GM12891 (cell line): ENCODE data around the gene CSF1R.

Experiments used
- POLR2A ChIP-seq: IDR thresholded peaks from 2 replicates; pipeline ENCODE4 v1.6.1; 2011; ENCODE audit warnings: low read depth, low read length, control low read depth
- POLR2AphosphoS5 ChIP-seq: IDR thresholded peaks from 2 replicates; pipeline ENCODE4 v1.6.1; 2011; ENCODE audit warnings: low read depth, low read length, control low read depth

- no peak for TF ChIP-seq POLR2A
- no peak for TF ChIP-seq POLR2AphosphoS5
Measured at GRCh38 chr5:150085950-150086715, at the start of gene CSF1R.
